Neuronal stem cell (in vitro differentiated cells): ENCODE data around the gene HARBI1.

Experiments
- DNase-seq: peaks from one replicate; pipeline ENCODE4 v3.0.0-alpha.2; 2013; ENCODE audit warnings: low spot score
- H2AFZ ChIP-seq: one replicate; pipeline ENCODE4 v1.6.1; 2013; ENCODE audit warnings: mild to moderate bottlenecking, low read length, inconsistent platforms
- H2AK5ac ChIP-seq: 2 replicates; pipeline ENCODE4 v1.6.1; 2013; ENCODE audit warnings: low read depth, mild to moderate bottlenecking, inconsistent platforms, low read length, moderate library complexity, mixed read lengths
- H2BK120ac ChIP-seq: 2 replicates; pipeline ENCODE4 v1.6.1; 2013; ENCODE audit warnings: low read depth, mild to moderate bottlenecking, inconsistent platforms, low read length, moderate library complexity, mixed read lengths
- H2BK12ac ChIP-seq: one replicate; pipeline ENCODE4 v1.6.1; 2013; ENCODE audit warnings: low read length, inconsistent platforms
- H2BK15ac ChIP-seq: 2 replicates; pipeline ENCODE4 v1.6.1; 2013; ENCODE audit warnings: mild to moderate bottlenecking, low read length, inconsistent platforms, mixed read lengths
- H2BK5ac ChIP-seq: one replicate; pipeline ENCODE4 v1.6.1; 2013; ENCODE audit warnings: inconsistent platforms, mild to moderate bottlenecking, low read length, moderate library complexity
- H3K14ac ChIP-seq: one replicate; pipeline ENCODE4 v1.6.1; 2013; ENCODE audit warnings: low read length, inconsistent platforms
- H3K18ac ChIP-seq: 2 replicates; pipeline ENCODE4 v1.6.1; 2013; ENCODE audit warnings: low read length, inconsistent platforms
- H3K23ac ChIP-seq: 2 replicates; pipeline ENCODE4 v1.6.1; 2013; ENCODE audit warnings: low read depth, mild to moderate bottlenecking, mixed read lengths, low read length, inconsistent platforms; ENCODE audit not compliant: poor library complexity
- H3K27ac ChIP-seq: replicated peaks from 3 replicates; pipeline ENCODE4 v1.5.1; 2013; ENCODE audit warnings: low read length, inconsistent platforms
- H3K27me3 ChIP-seq, 3 experiments: 2 replicates each; pipeline ENCODE4 v1.6.1; 2013; ENCODE audit warnings: low read length in 3 of 3, mild to moderate bottlenecking in 2 of 3, inconsistent platforms in 1 of 3, low read depth in 1 of 3, mixed read lengths in 1 of 3, moderate library complexity in 1 of 3; ENCODE audit not compliant: control insufficient read depth in 3 of 3, insufficient read depth in 3 of 3
- H3K36me3 ChIP-seq, 2 donors: replicated peaks in 1 of 2; 2 replicates each; pipeline ENCODE4 v1.6.1; 2013; ENCODE audit warnings: low read length in 2 of 2; ENCODE audit not compliant: control insufficient read depth in 2 of 2, insufficient read depth in 2 of 2
- H3K4ac ChIP-seq: 2 replicates; pipeline ENCODE4 v1.6.1; 2013; ENCODE audit warnings: inconsistent platforms, mild to moderate bottlenecking, low read length, moderate library complexity
- H3K4me1 ChIP-seq, 2 donors: 1 replicate in 1 of 2; 2 replicates in 1 of 2; pipeline ENCODE4 v1.6.1; 2013; ENCODE audit warnings: low read length in 2 of 2, low read depth in 1 of 2; ENCODE audit not compliant: control insufficient read depth in 2 of 2, insufficient read depth in 1 of 2
- H3K4me2 ChIP-seq: one replicate; pipeline ENCODE4 v1.6.1; 2013; ENCODE audit warnings: mild to moderate bottlenecking, low read length, inconsistent platforms; ENCODE audit not compliant: insufficient read depth, poor library complexity, severe bottlenecking
- H3K4me3 ChIP-seq, 2 donors: 2 replicates each; pipeline ENCODE4 v1.5.1; 2013; ENCODE audit warnings: low read length in 2 of 2, mild to moderate bottlenecking in 2 of 2, inconsistent platforms in 1 of 2, moderate library complexity in 1 of 2
- H3K79me1 ChIP-seq: one replicate; pipeline ENCODE4 v1.6.1; 2013; ENCODE audit warnings: low read depth, mild to moderate bottlenecking, inconsistent platforms, low read length, moderate library complexity
- H3K9ac ChIP-seq: one replicate; pipeline ENCODE4 v1.6.1; 2013; ENCODE audit warnings: mild to moderate bottlenecking, low read depth, low read length, inconsistent platforms; ENCODE audit not compliant: poor library complexity
- H3K9me3 ChIP-seq, 2 donors: replicated peaks in 1 of 2; 2 replicates each; pipeline versions ENCODE3 to v1.6.1; 2013; ENCODE audit warnings: low read length in 2 of 2, mild to moderate bottlenecking in 2 of 2, inconsistent platforms in 1 of 2, low read depth in 1 of 2, mixed read lengths in 1 of 2, moderate library complexity in 1 of 2; ENCODE audit not compliant: control insufficient read depth in 2 of 2, insufficient read depth in 1 of 2
- H4K8ac ChIP-seq: one replicate; pipeline ENCODE4 v1.6.1; 2013; ENCODE audit warnings: low read depth, mild to moderate bottlenecking, inconsistent platforms, low read length, moderate library complexity
- H4K91ac ChIP-seq: one replicate; pipeline ENCODE4 v1.6.1; 2013; ENCODE audit warnings: low read length, low read depth, mild to moderate bottlenecking, inconsistent platforms; ENCODE audit not compliant: poor library complexity
- WGBS, 2 donors: extraction: QIAGEN DNeasy Blood & Tissue Kit; methylation state at CpG; one replicate each; pipeline ENCODE4 v1.1.7; 2013; ENCODE audit warnings: missing lambda C conversion rate in 2 of 2, mixed read lengths in 1 of 2; ENCODE audit not compliant: insufficient read length in 2 of 2, insufficient replicate concordance in 1 of 2; ENCODE audit errors: extremely low coverage in 2 of 2; 5-methylcytosine and 5-hydroxymethylcytosine counted together

HARBI1 gene

DNA sequence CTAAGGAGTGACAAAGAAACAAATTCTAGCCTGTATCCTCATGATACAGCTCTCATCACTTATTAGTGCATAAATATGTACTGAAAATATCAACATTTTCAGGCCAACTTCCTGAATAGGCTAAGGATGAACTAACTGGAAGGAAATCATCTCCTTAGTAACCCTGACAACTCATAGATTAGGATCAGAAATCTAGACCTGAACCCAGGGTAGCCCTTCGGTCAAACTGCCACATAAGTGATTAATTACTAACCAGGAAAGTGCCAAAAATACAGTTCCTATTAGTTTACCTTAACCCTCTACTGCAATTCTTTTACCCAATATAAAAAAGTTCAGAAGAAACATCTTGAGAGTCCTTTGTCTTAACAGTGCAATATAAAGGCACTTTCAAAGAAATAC is 63.2 kb downstream of the HARBI1 start:
- H3K79me1 ChIP-seq: no peaks in the 10 kb centered on the region
- H2AFZ ChIP-seq: no peak overlapping the region
- no peak for DNase-seq
- no peak overlapping the region for H2BK120ac ChIP-seq
- H2BK15ac ChIP-seq: no peak overlapping the region
- H2AK5ac ChIP-seq: no peak overlapping the region
- H3K23ac ChIP-seq: no peak overlapping the region
- H2BK12ac ChIP-seq: no peak overlapping the region
- no peak overlapping the region for H2BK5ac ChIP-seq
- no peak overlapping the region for H3K4me2 ChIP-seq
- H3K27me3 ChIP-seq: no peaks in the 10 kb centered on the region
- no peak overlapping the region for H3K18ac ChIP-seq
- H3K9ac ChIP-seq: no peak overlapping the region
- peaks cover 0 to 2% of the 10 kb centered on the region in 2 donors for H3K9me3 ChIP-seq
- no peak overlapping the region for H4K91ac ChIP-seq
- H3K27ac ChIP-seq: no peak overlapping the region
- no peak overlapping the region for H4K8ac ChIP-seq
- H3K4me1 ChIP-seq: peaks cover 3 to 5% of the 10 kb centered on the region in 2 donors
- no CpG with 5 or more reads among the region's 1 CpG for WGBS, 2 donors
- no peaks in the 10 kb centered on the region for H3K36me3 ChIP-seq
- H3K14ac ChIP-seq: no peak overlapping the region
- H3K4me3 ChIP-seq: no peak overlapping the region
- H3K4ac ChIP-seq: no peak overlapping the region
